Stimulated activated CD8-positive, alpha-beta memory T cell treated with anti-CD3 and anti-CD28 coated beads, Interleukin-15, amount 100 ng/mL, for 1 hour (primary cell): ENCODE measurements around the gene ATP13A4.
"Not testable (repeated sequence)": the region's sequence is repeated elsewhere in the genome, so short reads cannot be mapped to it uniquely, and the experiment has no call there.

Experiments
- DNase-seq: peaks from one replicate; pipeline ENCODE4 v3.0.0-alpha.2; 2020; ENCODE audit warnings: low read depth

The ATP13A4 gene

DNA sequence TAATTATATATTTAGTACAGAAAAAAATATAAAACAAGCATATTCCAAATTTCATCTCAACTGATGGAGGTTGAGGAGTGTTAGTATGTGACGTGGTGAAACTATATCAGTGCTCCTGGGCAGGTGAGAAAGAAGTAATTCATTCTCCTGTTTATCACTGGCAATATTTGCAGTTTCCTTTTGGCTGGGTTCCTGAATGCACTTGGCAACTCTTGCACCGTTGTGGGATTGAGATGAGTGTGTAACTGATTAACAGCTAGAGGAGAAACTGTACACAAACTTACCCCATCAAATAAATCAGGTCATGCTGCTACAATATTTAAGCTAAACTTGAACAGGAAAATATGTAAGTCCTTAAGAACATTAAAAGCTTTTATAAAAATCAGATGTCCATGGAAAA is 2.1 kb upstream of the ATP13A4 start:
- DNase-seq: no peak

GRCh38 chr3:193553586-193553985 is 1.1 kb downstream of the ATP13A4 start:
- no peak for DNase-seq

DNA sequence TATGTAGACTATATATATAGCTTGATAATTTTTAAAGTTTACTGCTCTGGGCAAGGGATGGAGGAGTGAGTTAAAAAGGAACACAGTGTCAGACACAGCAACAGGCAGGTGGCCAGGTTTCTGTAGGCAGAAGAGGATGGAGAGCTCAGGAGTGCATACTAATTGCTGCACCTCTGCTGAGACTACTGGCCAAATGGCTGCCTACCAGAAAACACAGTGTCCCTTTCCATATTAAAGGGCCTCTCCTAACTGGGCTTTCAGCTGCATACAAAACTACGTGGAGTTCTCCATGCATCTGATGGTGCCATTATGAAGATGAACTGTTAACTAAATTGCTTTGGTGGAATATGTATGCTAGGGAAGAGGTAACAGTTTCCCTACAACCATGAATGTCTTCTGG is 1.8 kb downstream of the ATP13A4 start:
- no peak for DNase-seq

GRCh38 chr3:193548406-193548805 is 6.3 kb downstream of the ATP13A4 start:
- DNase-seq: no peak

- DNase-seq: no peak
These were observed 8.6 kb downstream of the ATP13A4 start for GRCh38 chr3:193546129-193546528.

- no peak for DNase-seq
These were observed 9.4 kb downstream of the ATP13A4 start for GRCh38 chr3:193545304-193545703.

DNA sequence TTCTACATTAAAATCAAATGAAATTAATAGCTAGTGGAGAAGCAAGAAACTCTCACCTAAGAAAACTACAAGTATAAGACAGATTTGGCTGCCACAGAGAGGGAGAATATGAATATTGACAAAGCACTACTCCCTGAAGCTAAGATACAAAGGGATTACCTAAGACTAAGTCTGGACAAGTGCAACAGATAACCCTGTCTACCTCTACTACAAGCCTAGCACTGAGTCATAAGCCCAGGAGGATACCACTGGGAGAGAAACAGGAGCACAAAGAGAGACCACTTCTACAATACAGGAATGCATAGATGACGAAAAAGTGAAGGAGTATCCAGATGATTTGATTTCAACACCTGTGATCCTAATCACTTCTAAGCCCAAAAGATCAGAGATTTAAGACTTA is 10.4 kb downstream of the ATP13A4 start:
- no peak for DNase-seq

DNA sequence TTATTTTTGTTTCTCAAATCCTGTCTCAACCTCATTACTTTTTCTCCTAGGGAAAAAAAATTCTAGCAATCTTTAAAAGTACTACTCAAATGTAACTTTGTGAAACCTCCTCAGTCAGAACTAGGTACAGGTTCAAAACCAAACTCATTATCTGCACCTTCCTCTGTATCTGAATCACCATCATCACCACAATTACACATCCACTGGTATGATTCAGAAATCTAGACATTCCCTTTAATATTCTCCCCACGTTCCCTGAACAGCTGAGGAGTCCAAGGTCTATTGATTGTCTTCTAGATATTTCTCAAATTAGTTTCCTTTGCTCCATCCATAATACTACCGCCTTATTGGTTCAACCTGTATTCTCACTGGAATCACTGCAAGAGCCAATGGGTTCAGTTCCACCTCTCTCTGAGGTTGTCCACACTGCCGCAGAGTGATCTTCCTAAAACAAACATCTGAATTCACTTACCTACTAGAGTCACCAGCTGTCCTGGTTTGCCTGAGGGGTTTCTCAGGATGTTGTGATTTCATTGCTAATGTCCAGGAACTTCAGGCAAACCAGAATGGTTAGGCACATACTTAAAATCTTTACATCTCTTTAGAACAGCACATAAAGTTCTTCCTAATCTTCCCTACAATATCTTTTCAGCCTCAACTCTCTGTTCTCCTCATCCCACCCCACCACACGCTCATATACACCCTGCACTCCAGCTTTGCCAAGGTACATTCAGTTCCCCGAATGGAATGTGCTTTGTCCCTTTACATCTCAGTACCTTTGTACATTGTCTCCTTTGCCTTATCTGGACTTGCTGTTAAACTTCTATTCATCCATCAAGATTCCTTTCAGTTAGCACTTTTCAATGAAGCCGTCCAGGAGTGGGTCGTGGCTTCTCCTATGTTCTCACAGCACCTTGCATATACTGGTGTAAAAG is 24.2 kb downstream of the ATP13A4 start:
- DNase-seq: no peak

DNA sequence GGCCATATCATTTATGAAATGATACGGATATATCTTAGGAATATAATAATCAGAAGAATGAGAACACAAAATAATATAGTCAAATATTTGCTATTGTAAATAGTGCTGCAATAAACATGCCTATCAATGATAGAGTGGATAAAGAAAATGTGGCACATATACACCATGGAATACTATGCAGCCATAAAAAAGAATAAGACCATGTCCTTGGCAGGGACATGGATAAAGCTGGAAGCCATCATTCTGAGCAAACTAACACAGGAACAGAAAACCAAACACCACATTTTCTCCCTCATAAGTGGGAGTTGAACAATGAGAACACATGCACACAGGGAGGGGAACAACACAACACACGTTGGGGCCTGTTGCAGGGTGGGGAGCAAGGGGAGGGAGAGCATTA is 28.6 kb downstream of the ATP13A4 start:
- not testable (repeated sequence) for DNase-seq

GRCh38 chr3:193522473-193522872 is 32.2 kb downstream of the ATP13A4 start:
- DNase-seq: no peak

DNA sequence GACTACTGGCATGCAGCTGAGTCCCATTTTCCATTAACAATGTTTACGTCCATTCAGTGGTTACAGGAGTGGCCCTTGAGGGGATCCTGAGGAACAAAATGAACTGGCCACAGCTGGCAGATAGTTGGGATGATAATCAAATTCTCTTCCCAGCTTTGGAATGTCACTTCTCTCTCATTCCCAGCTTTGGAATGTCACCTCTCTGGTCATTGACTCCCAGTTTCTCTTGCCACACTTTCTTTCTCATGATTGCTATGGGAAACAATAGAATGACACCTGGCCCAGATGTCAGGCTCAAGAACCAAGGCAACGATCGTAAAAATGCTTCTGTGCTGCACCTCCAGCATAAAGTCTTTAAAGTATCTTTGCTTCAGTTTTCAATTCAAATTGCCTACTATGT is 34.0 kb downstream of the ATP13A4 start:
- DNase-seq: no peak

- no peak for DNase-seq
These were observed 38.7 kb downstream of the ATP13A4 start for GRCh38 chr3:193515966-193516365.

- no peak for DNase-seq
These were observed 44.5 kb downstream of the ATP13A4 start for GRCh38 chr3:193510154-193510553.

- DNase-seq: no peak
These were observed 45.4 kb downstream of the ATP13A4 start for GRCh38 chr3:193509103-193509965.

- DNase-seq: no peak
These were observed 46.6 kb downstream of the ATP13A4 start for GRCh38 chr3:193508108-193508507.

DNA sequence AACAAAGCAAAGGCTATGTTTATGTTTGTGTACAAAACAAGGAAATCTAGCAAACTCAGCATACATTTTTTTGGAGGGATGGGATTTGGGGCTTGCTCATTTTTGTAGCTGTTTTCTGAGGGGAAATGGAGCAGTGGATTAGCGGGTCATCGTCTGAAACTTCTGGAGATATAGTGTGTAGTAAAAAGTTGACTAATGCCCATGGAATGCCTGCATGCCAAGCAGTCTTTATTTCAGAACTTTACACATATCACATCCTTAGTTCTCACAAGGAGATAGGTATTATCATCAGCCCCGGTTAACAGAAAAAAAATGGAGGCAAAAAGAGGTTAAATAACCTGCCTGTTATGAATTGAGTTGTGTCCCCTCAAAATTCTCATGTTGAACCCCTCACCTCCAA is 47.1 kb downstream of the ATP13A4 start:
- DNase-seq: no peak

- no peak for DNase-seq
These were observed 47.8 kb downstream of the ATP13A4 start for GRCh38 chr3:193506921-193507320.

DNA sequence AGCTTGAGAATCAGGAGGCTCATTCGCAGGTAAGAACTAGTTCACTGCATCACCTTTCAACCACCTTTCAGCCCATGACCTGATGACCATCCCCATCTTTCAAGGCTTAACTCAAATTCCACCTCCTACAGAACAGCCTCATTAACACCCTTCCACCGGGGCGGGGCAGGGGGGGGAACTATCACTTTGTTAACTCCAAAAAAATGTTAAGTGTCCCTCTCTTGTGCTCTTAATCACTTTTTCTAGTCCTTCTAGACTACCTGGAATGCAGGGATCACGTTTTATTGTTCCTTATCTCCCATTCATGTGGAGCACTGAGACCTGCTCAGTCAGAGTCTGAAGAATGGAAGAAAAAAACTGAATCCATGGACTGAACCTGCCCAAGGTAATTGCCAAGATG is 51.8 kb downstream of the ATP13A4 start:
- DNase-seq: no peak

GRCh38 chr3:193499801-193500485 is 54.8 kb downstream of the ATP13A4 start:
- DNase-seq: no peak

- no peak for DNase-seq
These were observed 55.4 kb downstream of the ATP13A4 start for GRCh38 chr3:193499136-193499770.

DNA sequence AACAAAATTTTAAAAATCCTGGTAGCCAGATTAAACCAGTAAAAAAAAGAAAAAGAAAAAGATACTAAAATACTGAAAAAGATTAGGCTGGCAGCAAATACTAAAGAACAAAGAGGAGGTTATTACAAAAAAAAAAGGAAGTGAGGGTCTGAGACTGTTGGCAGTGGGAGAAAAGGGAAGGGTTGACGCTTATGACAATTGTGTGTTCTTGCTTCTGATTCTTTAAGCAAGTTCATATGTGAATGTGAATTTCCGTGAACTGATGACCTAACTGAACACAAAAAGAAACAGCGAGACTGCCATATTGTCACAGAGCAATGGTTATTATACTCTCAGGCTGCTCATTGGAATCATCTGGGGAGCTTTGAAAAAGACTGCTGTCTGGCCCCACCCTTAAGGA is 56.5 kb downstream of the ATP13A4 start:
- DNase-seq: no peak

DNA sequence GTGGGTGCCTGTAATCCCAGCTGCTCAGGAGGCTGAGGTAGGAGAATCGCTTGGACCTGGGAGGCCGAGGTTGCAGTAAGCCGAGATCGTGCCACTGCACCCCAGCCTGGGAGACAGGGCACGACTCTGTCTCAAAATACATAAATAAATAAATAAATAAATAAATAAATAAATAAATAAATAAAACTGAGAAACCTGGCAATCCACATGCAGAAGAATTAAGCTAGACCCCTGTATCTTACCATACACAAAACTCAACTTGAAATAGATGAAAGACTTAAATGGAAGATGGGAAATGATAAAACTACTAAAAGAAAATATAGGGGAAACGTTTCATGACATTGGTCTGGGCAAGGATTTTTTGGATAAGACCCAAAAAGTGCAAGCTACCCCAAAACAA is 58.0 kb downstream of the ATP13A4 start:
- DNase-seq: no peak
